ENCODE results near the gene OPTN. TPM values are rescaled to one million over a fixed set of nuclear protein-coding genes. Genes with fewer than 3 reads are reported as not detected.

OPTN gene
- total and polyA plus RNA-seq, 2 of the 8 experiments (the other 6 are each of a cell fraction or from before 2014, with no cell fraction given), result 4.8 to 20.1 TPM

DNA sequence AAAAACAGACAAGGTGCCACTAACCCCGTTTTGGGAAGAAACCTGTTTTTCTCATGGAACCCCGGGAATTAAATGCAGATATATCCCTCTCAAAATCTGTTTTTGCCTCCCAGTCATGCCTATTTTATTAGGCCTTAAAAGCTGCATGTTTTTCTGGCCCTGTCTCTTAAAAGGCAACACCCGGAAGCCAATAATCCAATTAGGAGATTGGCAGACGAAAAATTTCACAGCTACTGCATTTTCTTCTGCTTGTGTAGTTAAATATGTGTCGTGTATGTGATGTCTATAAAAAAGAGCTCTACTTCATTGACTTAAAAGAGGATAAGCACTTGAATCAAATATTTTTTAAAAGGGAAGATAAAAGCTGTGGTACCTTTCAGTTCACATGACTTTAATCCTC, 31.9 kb upstream of the OPTN start (continued):
- TF ChIP-seq EP300 (IDR thresholded peaks at IDR 0.05; ENCODE audit: borderline replicate concordance in 1 of 2, low read depth in 2 of 2, low read length in 2 of 2), result no peak
- no peak for TF ChIP-seq SUZ12 (IDR thresholded peaks at IDR 0.05; ENCODE audit: low read length)
- TF ChIP-seq, protein P1, sequence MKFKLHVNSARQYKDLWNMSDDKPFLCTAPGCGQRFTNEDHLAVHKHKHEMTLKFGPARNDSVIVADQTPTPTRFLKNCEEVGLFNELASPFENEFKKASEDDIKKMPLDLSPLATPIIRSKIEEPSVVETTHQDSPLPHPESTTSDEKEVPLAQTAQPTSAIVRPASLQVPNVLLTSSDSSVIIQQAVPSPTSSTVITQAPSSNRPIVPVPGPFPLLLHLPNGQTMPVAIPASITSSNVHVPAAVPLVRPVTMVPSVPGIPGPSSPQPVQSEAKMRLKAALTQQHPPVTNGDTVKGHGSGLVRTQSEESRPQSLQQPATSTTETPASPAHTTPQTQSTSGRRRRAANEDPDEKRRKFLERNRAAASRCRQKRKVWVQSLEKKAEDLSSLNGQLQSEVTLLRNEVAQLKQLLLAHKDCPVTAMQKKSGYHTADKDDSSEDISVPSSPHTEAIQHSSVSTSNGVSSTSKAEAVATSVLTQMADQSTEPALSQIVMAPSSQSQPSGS (IDR thresholded peaks at IDR 0.05; ENCODE audit: low read length), result no peak
- TF ChIP-seq YY1 (IDR thresholded peaks at IDR 0.05; ENCODE audit: low read depth, low read length), result no peak
- no peak for TF ChIP-seq JUND (IDR thresholded peaks at IDR 0.05; ENCODE audit: low read length)
- TF ChIP-seq RNF2 (IDR thresholded peaks at IDR 0.05; ENCODE audit: borderline replicate concordance, low read depth, low read length, missing control alignments, poor library complexity, severe bottlenecking), result no peak
- TF ChIP-seq, protein P2, sequence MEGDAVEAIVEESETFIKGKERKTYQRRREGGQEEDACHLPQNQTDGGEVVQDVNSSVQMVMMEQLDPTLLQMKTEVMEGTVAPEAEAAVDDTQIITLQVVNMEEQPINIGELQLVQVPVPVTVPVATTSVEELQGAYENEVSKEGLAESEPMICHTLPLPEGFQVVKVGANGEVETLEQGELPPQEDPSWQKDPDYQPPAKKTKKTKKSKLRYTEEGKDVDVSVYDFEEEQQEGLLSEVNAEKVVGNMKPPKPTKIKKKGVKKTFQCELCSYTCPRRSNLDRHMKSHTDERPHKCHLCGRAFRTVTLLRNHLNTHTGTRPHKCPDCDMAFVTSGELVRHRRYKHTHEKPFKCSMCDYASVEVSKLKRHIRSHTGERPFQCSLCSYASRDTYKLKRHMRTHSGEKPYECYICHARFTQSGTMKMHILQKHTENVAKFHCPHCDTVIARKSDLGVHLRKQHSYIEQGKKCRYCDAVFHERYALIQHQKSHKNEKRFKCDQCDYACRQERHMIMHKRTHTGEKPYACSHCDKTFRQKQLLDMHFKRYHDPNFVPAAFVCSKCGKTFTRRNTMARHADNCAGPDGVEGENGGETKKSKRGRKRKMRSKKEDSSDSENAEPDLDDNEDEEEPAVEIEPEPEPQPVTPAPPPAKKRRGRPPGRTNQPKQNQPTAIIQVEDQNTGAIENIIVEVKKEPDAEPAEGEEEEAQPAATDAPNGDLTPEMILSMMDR (IDR thresholded peaks at IDR 0.05; ENCODE audit: control extremely low read depth in 1 of 3, insufficient read depth in 1 of 3, low read depth in 1 of 3, low read length in 3 of 3), result no peak

Data from H1 (cell line).